Measurements from ENCODE around the gene KNDC1.

KNDC1 gene

DNA sequence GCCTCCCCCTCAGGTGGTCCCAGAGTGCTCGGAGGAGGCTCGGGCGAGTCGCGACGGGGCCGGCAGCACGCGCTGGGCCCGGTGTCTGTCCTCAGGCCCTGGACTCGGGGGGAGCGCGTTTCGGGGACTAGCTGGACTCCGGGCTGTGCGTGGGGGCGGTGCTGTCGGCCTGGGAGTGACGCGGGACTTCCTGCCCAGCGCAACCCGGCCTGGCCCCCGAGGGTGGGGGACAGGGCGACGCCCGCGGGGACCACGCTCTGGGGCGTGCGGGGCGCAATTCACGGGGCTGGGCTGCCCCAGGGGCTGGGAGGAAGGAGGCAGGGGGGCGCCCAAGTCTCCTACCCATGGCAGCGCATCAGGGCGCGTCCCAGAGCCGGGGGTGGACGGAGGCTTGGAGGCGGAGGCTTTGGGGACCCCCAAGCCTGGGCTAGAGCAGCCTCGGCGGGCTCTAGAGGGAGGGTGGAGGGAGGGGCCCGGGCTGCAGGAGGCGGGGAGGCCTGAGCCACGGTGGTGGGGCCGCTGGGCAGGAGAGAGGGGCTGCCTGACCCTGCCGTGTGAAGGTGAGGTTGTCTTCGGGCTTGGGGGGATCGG, 75.3 kb downstream of the KNDC1 start:
- in situ Hi-C loops (cut with HindIII; ENCODE audit: low sequenced_read_pairs) = no loop called here
- H3K4me3 ChIP-seq (ENCODE audit: low read depth, low read length) = no peak overlapping the region
- TF ChIP-seq, protein P1, sequence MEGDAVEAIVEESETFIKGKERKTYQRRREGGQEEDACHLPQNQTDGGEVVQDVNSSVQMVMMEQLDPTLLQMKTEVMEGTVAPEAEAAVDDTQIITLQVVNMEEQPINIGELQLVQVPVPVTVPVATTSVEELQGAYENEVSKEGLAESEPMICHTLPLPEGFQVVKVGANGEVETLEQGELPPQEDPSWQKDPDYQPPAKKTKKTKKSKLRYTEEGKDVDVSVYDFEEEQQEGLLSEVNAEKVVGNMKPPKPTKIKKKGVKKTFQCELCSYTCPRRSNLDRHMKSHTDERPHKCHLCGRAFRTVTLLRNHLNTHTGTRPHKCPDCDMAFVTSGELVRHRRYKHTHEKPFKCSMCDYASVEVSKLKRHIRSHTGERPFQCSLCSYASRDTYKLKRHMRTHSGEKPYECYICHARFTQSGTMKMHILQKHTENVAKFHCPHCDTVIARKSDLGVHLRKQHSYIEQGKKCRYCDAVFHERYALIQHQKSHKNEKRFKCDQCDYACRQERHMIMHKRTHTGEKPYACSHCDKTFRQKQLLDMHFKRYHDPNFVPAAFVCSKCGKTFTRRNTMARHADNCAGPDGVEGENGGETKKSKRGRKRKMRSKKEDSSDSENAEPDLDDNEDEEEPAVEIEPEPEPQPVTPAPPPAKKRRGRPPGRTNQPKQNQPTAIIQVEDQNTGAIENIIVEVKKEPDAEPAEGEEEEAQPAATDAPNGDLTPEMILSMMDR (IDR thresholded peaks at IDR 0.05; ENCODE audit: low read depth, low read length, missing control alignments) = no peak
- no peak for DNase-seq (ENCODE audit: low read depth)

DNA sequence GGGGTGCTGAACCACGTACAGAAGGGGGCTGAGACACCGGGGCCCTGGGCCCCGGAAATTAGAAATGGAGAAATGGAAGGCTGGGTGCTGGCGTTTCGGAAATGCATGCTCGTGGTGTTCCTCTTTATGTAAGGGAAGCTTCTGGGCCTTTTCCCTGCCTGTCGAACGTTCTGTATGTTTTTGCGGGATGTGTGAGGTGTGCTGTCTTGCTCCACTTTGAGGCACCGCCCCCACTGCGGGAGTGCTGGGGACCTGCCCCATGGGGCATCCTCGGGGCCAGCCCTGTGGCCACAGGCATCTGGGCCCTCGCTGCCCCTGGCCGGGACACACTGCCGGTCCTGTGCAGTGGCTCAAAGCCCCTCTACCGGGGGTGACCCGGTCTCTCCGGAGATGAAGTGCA, 75.9 kb downstream of the KNDC1 start:
- no peak for DNase-seq (ENCODE audit: low read depth)
- TF ChIP-seq, protein P1 (IDR thresholded peaks at IDR 0.05; ENCODE audit: low read depth, low read length, missing control alignments) = no peak
- no peak overlapping the region for H3K4me3 ChIP-seq (ENCODE audit: low read depth, low read length)
- in situ Hi-C loops (cut with HindIII; ENCODE audit: low sequenced_read_pairs) = no loop called here

DNA sequence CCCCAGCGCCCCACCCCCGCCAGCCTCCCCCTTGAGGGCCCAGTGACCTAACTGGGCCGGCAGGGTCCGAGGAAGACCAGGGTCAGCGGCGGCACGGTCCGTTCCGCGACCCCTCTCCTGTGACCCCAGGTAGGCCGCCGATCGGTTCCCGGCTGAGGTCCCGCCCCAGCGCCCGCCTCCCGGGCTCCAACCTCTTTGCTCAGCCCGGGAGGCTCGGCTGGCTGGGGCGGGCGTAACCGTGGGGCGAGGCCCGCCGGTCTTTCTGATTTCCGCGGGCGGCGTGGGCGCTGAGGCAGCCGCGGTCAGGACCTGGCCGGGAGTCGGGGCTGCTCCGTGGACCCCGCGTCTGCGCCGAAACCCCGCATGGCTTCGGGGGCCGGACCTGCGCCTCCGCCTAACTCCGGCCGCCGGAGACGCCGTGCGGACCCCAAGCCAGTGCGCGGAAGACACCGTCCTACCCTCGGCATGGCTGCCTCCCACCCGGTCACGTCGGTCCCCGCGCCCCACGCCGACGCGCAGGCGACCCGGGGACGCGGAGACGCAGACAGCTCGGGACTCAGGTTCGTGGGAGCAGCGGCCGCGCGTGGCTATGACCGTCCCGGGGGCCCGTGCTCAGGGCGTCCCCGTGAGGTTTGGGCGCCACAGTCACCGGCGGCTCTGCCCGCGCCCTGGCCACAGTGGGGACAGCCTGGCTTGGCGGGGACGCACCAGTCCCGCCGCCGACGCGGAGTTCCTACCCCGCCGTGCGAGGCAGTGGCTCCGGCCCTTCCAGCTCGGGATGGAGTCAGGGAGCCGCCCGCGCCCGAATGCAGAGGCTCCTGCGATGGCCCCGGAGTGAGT, 76.6 kb downstream of the KNDC1 start:
- no peak for DNase-seq (ENCODE audit: low read depth)
- TF ChIP-seq, protein P1 (IDR thresholded peaks at IDR 0.05; ENCODE audit: low read depth, low read length, missing control alignments) = no peak
- in situ Hi-C loops (cut with HindIII; ENCODE audit: low sequenced_read_pairs) = no loop called here
- H3K4me3 ChIP-seq (ENCODE audit: low read depth, low read length) = no peak overlapping the region

DNA sequence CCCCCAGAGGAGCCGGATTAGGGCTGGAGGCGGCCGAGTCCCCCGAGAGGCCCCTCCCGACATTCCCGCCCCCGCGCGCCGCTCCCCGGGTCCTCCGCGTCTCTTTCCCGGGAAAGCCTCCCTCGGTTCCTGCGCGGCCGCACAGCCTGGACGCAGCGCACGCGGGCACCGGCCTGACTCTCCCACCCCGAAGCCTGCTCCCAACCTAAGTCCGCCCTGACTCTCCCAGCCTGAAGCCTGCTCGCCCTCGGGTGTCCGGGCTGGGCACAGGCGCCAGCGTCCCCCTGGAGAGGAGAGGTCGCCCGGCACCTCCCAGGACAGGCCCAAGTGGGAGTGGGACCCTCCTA, 77.2 kb downstream of the KNDC1 start:
- no peak overlapping the region for H3K4me3 ChIP-seq (ENCODE audit: low read depth, low read length)
- TF ChIP-seq, protein P1 (IDR thresholded peaks at IDR 0.05; ENCODE audit: low read depth, low read length, missing control alignments) = no peak
- in situ Hi-C loops (cut with HindIII; ENCODE audit: low sequenced_read_pairs) = no loop called here
- no peak for DNase-seq (ENCODE audit: low read depth)

DNA sequence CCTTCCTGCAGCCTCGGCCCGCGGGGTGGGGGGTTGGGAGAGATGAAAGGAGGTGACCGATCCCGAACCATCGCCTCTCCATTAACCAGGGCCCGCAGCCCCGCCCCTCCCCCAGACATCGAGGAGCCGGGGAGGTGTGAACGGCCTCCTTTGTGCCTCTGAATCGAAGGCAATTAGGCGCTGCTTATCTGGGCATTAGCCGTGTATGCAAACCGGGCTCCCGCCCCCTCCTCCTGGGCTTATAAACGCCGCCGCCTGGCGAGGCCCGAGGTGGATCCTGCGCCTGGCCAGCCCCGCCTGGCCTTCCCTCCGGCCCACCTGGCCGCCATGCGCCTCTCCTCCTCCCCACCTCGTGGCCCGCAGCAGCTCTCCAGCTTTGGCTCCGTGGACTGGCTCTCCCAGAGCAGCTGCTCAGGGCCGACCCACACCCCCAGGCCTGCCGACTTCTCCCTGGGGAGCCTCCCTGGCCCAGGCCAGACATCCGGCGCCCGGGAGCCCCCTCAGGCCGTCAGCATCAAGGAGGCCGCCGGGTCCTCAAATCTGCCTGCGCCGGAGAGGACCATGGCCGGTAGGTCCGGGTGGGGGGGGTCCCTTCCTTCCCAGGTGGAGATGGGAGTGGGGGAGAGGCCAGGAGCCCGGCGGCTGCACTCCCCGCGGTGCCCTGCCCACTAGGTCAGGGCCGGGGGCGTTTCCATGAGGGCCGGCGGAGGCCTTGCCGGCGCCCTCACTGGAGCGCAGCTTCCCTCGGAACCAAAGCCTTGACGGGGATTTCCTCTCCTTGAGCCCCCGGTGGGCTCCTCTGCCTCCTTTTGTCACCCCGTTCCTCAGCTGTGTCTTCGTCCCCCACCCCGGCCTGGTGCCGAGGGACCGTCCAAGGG, 77.8 kb downstream of the KNDC1 start, which contains the start of gene VENTX:
TSS of gene VENTX (plus strand) at position 268 of the 878 bp plus-strand sequence. CDS start at position 328, 60 bp downstream.
- TF ChIP-seq, protein P1 (IDR thresholded peaks at IDR 0.05; ENCODE audit: low read depth, low read length, missing control alignments) = no peak
- no peak within 1 kb of the TSS for H3K4me3 ChIP-seq (ENCODE audit: low read depth, low read length)
- in situ Hi-C loops (cut with HindIII; ENCODE audit: low sequenced_read_pairs) = no loop called here
- DNase-seq (ENCODE audit: low read depth) = no peak

DNA sequence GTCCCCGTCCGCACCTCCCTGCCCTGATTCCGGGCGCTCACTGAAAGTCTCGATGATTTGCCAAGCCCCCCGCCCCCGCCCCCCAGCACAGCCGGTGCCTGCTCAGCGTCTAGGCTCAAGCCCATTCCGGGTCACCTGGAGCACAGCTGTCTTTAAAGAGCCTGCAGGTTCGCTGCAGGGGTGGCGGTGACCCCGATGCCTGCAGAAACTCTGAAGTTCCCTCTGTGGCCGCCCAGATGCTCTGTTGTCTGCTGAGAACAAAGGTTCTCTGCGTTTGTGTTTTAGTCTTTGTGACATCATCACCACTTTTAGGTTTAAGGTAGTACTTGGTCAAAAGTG, 78.4 kb downstream of the KNDC1 start:
- in situ Hi-C loops (cut with HindIII; ENCODE audit: low sequenced_read_pairs) = no loop called here
- TF ChIP-seq, protein P1 (IDR thresholded peaks at IDR 0.05; ENCODE audit: low read depth, low read length, missing control alignments) = no peak
- no peak overlapping the region for H3K4me3 ChIP-seq (ENCODE audit: low read depth, low read length)
- DNase-seq (ENCODE audit: low read depth) = no peak

Data from astrocyte of the cerebellum (primary cell).